ENCODE results near the gene EML3. TPM values are rescaled to one million over a fixed set of nuclear protein-coding genes. Genes with fewer than 3 reads are reported as not detected.
"Not testable (repeated sequence)": the region's sequence is repeated elsewhere in the genome, so short reads cannot be mapped to it uniquely, and the experiment has no call there.

Gene EML3
- total and polyA plus RNA-seq, 8 donors: 39.3 to 82.5 (median 54.1) TPM

GRCh38 chr11:62632492-62632891 lies 19.9 kb upstream of the EML3 start:
- DNase-seq: no peak
- intact Hi-C loops (cut with DNase I): no loop called here
- no peaks in the 10 kb centered on the region for H3K9me3 ChIP-seq
- ATAC-seq: no peak
- no peaks in the 10 kb centered on the region for H3K27me3 ChIP-seq
- H3K36me3 ChIP-seq: peaks cover 4 to 100% of the 10 kb centered on the region in 2 donors
- no peaks in the 10 kb centered on the region for H3K4me1 ChIP-seq
- TF ChIP-seq CTCF (IDR thresholded peaks at IDR 0.05): no peak
- H3K4me3 ChIP-seq: no peak overlapping the region
- H3K27ac ChIP-seq: no peak overlapping the region

GRCh38 chr11:62627713-62628112 lies 15.1 kb upstream of the EML3 start:
- Histone ChIP-seq H3K9me3 (no peaks in the 10 kb centered on the region), H3K27ac (no peak overlapping the region), H3K4me1 (peaks cover 0 to under 1% of the 10 kb centered on the region in 2 donors), H3K4me3 (no peak overlapping the region), H3K27me3 (no peaks in the 10 kb centered on the region), H3K36me3 (peaks cover 8 to 82% of the 10 kb centered on the region in 2 donors)
- DNase-seq (no peak), ATAC-seq (no peak)
- intact Hi-C loops (cut with DNase I): no loop called here
- TF ChIP-seq CTCF (IDR thresholded peaks at IDR 0.05): no peak

GRCh38 chr11:62622476-62623089 lies 10.0 kb upstream of the EML3 start:
- no peaks in the 10 kb centered on the region for H3K27me3 ChIP-seq
- no peak for TF ChIP-seq CTCF (IDR thresholded peaks at IDR 0.05)
- H3K36me3 ChIP-seq: peaks cover 5 to 31% of the 10 kb centered on the region in 2 donors
- H3K9me3 ChIP-seq: no peaks in the 10 kb centered on the region
- H3K27ac ChIP-seq: peak overlapping the region; percentile 90 to 92
- ATAC-seq (no peak), DNase-seq (no peak)
- intact Hi-C loops (cut with DNase I): no loop called here
- H3K4me3 ChIP-seq: peak overlapping the region in 1 of 2 donors; percentile 82
- peaks cover 11 to 27% of the 10 kb centered on the region in 2 donors for H3K4me1 ChIP-seq

GRCh38 chr11:62621567-62622470 lies 9.2 kb upstream of the EML3 start, which contains the start of gene B3GAT3:
Gene B3GAT3, minus strand, starts transcription at chr11:62621986. Its CDS starts 39 bp downstream, at chr11:62621947.
- Histone ChIP-seq H3K27me3 (no peaks in the 10 kb centered on the region), H3K4me1 (peaks cover 11 to 27% of the 10 kb centered on the region in 2 donors), H3K36me3 (peaks cover 5 to 31% of the 10 kb centered on the region in 2 donors), H3K9me3 (no peaks in the 10 kb centered on the region), H3K4me3 (peak within 1 kb of the TSS; percentile 59 to 82), H3K27ac (peak within 1 kb of the TSS; percentile 90 to 92)
- peak; percentile 99 for ATAC-seq
- peak; percentile 98 to 100 (median 99) for DNase-seq
- intact Hi-C loops (cut with DNase I): no loop called here
- peak in 1 of 2 donors; percentile 48 for TF ChIP-seq CTCF (IDR thresholded peaks at IDR 0.05)

- H3K36me3 ChIP-seq: peaks cover 5 to 31% of the 10 kb centered on the region in 2 donors
- H3K4me1 ChIP-seq: peaks cover 11 to 27% of the 10 kb centered on the region in 2 donors
- no peaks in the 10 kb centered on the region for H3K27me3 ChIP-seq
- H3K4me3 ChIP-seq: peak overlapping the region; percentile 59 to 82
- no peaks in the 10 kb centered on the region for H3K9me3 ChIP-seq
- DNase-seq: no peak
- H3K27ac ChIP-seq: peak overlapping the region; percentile 90 to 92
- no peak for TF ChIP-seq CTCF (IDR thresholded peaks at IDR 0.05)
- no peak for ATAC-seq
- intact Hi-C loops (cut with DNase I): no loop called here
Observed at GRCh38 chr11:62621027-62621566, 8.5 kb upstream of the EML3 start.

GRCh38 chr11:62616957-62617356 lies 4.4 kb upstream of the EML3 start:
- H3K4me3 ChIP-seq, H3K27ac ChIP-seq: not testable (repeated sequence)

More at GRCh38 chr11:62616957-62617356, 4.4 kb upstream of the EML3 start:
- intact Hi-C loops (cut with DNase I); H3K9me3 ChIP-seq; DNase-seq; H3K27me3 ChIP-seq; ATAC-seq: not testable (repeated sequence)
- Histone ChIP-seq H3K4me1 (peaks cover 11 to 40% of the 10 kb centered on the region in 2 donors), H3K36me3 (peaks cover 0 to 31% of the 10 kb centered on the region in 2 donors)
